Gastroesophageal sphincter (tissue), 4 donors: ENCODE data around the gene ADAM12. TPM values are rescaled to one million over a fixed set of nuclear protein-coding genes. Genes with fewer than 3 reads are reported as not detected.
A peak's percentile ranks its signal among the peaks of the same experiment; 100 is the strongest.
"Not testable (repeated sequence)": the region's sequence is repeated elsewhere in the genome, so short reads cannot be mapped to it uniquely, and the experiment has no call there.

ENCODE experiments used
- ATAC-seq: fragments of 150-250 bp; one replicate; pipeline ENCODE4 v1.9.1; 2016; ENCODE audit warnings: mild to moderate bottlenecking, moderate library complexity
- H3K27ac ChIP-seq, 4 donors: fragments of 200-600 bp; sonication (generic) in 3 of 4; 1 replicate in 3 of 4; 2 replicates in 1 of 4; pipeline ENCODE4 v1.5.1; 2016 to 2019
- H3K27me3 ChIP-seq: fragments of 200-600 bp; sonication (generic); one replicate; pipeline ENCODE4 v1.5.1; 2019
- H3K36me3 ChIP-seq, 2 donors: fragments of 200-600 bp; sonication (generic); one replicate each; pipeline ENCODE4 v1.5.1; 2019; ENCODE audit warnings: control low read depth in 1 of 2
- H3K4me1 ChIP-seq, 3 donors: fragments of 200-600 bp; sonication (generic); 1 replicate in 2 of 3; 2 replicates in 1 of 3; pipeline ENCODE4 v1.5.1; 2016 to 2019; ENCODE audit warnings: control low read depth in 2 of 3
- H3K4me3 ChIP-seq, 2 donors: fragments of 200-600 bp; sonication (generic); one replicate each; pipeline ENCODE4 v1.5.1; 2019; ENCODE audit warnings: mild to moderate bottlenecking in 1 of 2, moderate library complexity in 1 of 2
- H3K9me3 ChIP-seq, 3 donors: fragments of 200-600 bp; sonication (generic); one replicate each; pipeline ENCODE4 v1.5.1; 2017 to 2019; ENCODE audit warnings: control low read depth in 2 of 3
- EP300 ChIP-seq: sonication (generic); formaldehyde crosslinking; IDR thresholded peaks from one replicate; pipeline ENCODE4 v1.6.1; 2017; ENCODE audit warnings: antibody characterized with exemption, mild to moderate bottlenecking
- POLR2A ChIP-seq, 2 donors: fragments of 450-650 bp; IDR thresholded peaks; one replicate each; pipeline ENCODE4 v1.6.1; 2017; ENCODE audit warnings: antibody characterized with exemption in 2 of 2, mild to moderate bottlenecking in 2 of 2, moderate library complexity in 1 of 2
- POLR2AphosphoS5 ChIP-seq: sonication (generic); formaldehyde crosslinking; IDR thresholded peaks from one replicate; pipeline ENCODE4 v1.6.1; 2017; ENCODE audit warnings: antibody characterized with exemption
- WGBS, 2 donors: methylation state at CpG; one replicate each; pipeline ENCODE4 v1.1.5; 2018; ENCODE audit warnings: low coverage in 1 of 2; 5-methylcytosine and 5-hydroxymethylcytosine counted together
- total RNA-seq, 4 donors: library from RNA; depleted of rRNA; stranded (reverse); fragments of >200 nt; gene quantifications; one replicate each; pipeline ENCODE4 v1.1.0, GENCODE V29; 2016
- TF ChIP-seq, protein P1 (sequence below), 4 experiments: fragments of 200-600 bp in 2 of 4; fragments of 450-650 bp in 2 of 4; sonication (generic) in 1 of 4; IDR thresholded peaks; one replicate each; pipeline ENCODE4 v1.5.1; 2017 to 2019; ENCODE audit warnings: antibody characterized with exemption in 4 of 4, mild to moderate bottlenecking in 2 of 4, moderate library complexity in 2 of 4

ADAM12 gene
- total RNA-seq, 4 donors from 2014 or later = 0.27 to 1.2 (median 0.89) TPM

DNA sequence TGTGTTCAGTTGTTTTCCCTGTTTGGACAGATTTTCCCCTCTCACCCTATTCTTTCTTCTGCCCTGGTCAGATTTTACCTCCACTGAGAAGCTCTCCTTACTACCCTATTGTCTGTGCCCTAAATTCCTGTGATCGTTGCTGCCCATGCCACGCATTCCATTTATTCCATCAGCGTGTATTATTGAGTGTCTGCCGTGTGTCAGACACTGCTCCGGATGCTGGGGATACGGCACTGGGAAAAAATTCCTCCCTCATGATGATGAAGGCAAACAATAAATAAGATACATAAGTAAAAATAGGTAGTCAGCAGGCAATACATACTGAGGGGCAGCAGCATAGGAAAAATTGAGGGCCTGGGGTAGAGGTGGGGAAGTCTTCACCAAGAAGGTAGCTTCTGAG, 405.1 kb downstream of the ADAM12 start:
- no peak for ATAC-seq
- 92% methylated on average over 3 of the region's 6 CpGs; no CpG with 5 or more reads in 1 of the 2 donors for WGBS, 2 donors

DNA sequence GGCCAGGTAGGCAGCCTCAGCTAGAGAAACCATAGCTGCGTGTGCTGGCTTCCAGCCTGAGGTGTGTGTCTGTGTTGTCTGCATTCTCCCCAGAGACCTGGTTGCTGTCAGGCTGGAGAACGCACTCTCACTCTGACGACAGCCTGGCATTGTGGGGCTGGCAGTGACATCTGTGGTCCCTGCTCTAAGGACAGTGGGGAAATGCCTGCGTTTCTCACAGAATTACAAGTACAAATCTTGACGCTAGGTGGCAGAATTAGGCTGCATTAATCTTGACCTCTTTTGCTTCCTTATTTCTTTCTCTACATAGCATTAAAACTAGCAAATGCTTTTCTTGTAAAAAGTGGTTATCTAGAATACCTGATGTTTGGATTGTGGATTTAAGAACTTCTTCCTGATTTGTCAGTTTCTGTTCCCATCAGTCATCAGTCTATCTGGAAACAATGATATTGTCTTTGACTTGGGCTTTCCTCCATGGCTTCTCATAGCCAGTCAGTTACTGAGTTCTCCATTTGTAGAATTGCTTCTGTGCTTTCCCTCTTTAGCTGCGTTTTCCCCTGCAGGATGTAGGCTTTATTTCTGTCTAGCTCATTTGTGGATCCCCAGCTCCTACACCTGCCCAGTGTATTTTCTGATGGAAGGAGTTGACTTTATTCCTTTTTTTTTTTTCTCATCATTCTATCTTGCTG, 405.9 kb downstream of the ADAM12 start:
- 2 to 3% methylated on average over 3 to 4 of the region's 6 CpGs for WGBS, 2 donors
- Histone ChIP-seq H3K27ac (no peak overlapping the region), H3K27me3 (peaks cover 6% of the 10 kb centered on the region), H3K4me1 (no peaks in the 10 kb centered on the region), H3K36me3 (no peaks in the 10 kb centered on the region), H3K4me3 (no peak overlapping the region), H3K9me3 (no peaks in the 10 kb centered on the region)
- no peak for TF ChIP-seq POLR2AphosphoS5
- TF ChIP-seq, protein P1, sequence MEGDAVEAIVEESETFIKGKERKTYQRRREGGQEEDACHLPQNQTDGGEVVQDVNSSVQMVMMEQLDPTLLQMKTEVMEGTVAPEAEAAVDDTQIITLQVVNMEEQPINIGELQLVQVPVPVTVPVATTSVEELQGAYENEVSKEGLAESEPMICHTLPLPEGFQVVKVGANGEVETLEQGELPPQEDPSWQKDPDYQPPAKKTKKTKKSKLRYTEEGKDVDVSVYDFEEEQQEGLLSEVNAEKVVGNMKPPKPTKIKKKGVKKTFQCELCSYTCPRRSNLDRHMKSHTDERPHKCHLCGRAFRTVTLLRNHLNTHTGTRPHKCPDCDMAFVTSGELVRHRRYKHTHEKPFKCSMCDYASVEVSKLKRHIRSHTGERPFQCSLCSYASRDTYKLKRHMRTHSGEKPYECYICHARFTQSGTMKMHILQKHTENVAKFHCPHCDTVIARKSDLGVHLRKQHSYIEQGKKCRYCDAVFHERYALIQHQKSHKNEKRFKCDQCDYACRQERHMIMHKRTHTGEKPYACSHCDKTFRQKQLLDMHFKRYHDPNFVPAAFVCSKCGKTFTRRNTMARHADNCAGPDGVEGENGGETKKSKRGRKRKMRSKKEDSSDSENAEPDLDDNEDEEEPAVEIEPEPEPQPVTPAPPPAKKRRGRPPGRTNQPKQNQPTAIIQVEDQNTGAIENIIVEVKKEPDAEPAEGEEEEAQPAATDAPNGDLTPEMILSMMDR (IDR thresholded peaks at IDR 0.05) = peak; percentile 15 to 65 (median 59)
- TF ChIP-seq EP300 = no peak
- TF ChIP-seq POLR2A (IDR thresholded peaks at IDR 0.05) = no peak
- peak; percentile 48 for ATAC-seq

More for the DNA sequence above, 405.1 kb downstream of the ADAM12 start:
- peaks cover 3% of the 10 kb centered on the region for H3K27me3 ChIP-seq
- TF ChIP-seq, protein P1 (IDR thresholded peaks at IDR 0.05) = no peak
- no peaks in the 10 kb centered on the region for H3K4me1 ChIP-seq
- no peak overlapping the region for H3K4me3 ChIP-seq
- no peaks in the 10 kb centered on the region for H3K9me3 ChIP-seq
- H3K36me3 ChIP-seq = no peaks in the 10 kb centered on the region
- no peak overlapping the region for H3K27ac ChIP-seq

DNA sequence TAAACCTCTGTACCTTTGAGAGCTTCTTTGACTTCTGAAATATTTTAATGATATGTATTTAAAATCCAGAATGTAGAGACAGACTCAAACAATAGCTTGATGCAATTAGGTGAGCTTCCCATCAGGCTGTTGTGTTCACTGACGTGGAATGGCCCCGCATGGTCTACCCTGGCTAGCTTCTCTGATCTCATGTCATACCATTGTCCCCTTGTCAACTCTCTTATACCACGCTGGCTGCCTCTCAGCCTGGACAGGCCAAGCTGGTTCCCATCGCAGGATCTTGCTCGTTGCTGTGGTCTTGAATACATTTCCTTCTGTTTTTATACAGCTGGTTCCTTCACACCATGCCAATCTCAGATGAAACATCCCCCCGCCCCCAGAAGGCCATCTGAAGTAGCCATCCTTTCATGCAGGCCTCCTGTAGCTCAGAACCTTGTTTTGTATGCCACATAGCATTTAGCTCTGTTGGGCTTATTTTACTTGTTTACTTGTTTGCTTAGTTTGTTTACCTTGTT, 407.7 kb downstream of the ADAM12 start:
- ATAC-seq = no peak
- TF ChIP-seq EP300 = no peak
- no peak for TF ChIP-seq POLR2AphosphoS5
- TF ChIP-seq POLR2A (IDR thresholded peaks at IDR 0.05) = no peak
- TF ChIP-seq, protein P1 (IDR thresholded peaks at IDR 0.05) = no peak
- Histone ChIP-seq H3K4me3 (no peak overlapping the region), H3K4me1 (no peaks in the 10 kb centered on the region), H3K27me3 (peaks cover 6% of the 10 kb centered on the region), H3K36me3 (no peaks in the 10 kb centered on the region), H3K27ac (no peak overlapping the region), H3K9me3 (no peaks in the 10 kb centered on the region)
- 81 to 89% methylated on average over 4 to 5 of the region's 6 CpGs for WGBS, 2 donors

DNA sequence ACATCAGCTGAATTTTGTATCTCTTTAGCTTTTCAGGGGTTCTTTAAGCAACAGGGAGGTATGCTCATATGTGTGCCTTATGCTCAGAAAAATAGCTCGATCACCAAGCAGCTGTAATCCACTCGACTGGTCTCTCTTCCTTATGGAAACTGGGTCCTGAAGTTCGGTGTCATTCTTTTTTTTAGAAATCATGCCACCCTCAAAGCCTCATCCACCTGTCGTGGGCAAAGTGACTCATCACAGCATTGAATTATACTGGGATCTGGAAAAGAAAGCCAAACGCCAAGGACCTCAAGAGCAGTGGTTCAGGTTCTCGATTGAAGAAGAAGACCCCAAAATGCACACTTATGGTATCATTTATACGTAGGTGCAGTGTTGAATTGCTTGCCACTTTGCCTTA, 408.3 kb downstream of the ADAM12 start:
- WGBS, 2 donors = 82 to 100% methylated on average over 1 to 7 of the region's 7 CpGs
- Histone ChIP-seq H3K4me1 (no peaks in the 10 kb centered on the region), H3K27me3 (peaks cover 6% of the 10 kb centered on the region), H3K36me3 (no peaks in the 10 kb centered on the region), H3K4me3 (no peak overlapping the region), H3K9me3 (no peaks in the 10 kb centered on the region), H3K27ac (no peak overlapping the region)
- TF ChIP-seq, protein P1 (IDR thresholded peaks at IDR 0.05) = no peak
- TF ChIP-seq POLR2AphosphoS5 = no peak
- no peak for TF ChIP-seq POLR2A (IDR thresholded peaks at IDR 0.05)
- no peak for TF ChIP-seq EP300
- no peak for ATAC-seq

DNA sequence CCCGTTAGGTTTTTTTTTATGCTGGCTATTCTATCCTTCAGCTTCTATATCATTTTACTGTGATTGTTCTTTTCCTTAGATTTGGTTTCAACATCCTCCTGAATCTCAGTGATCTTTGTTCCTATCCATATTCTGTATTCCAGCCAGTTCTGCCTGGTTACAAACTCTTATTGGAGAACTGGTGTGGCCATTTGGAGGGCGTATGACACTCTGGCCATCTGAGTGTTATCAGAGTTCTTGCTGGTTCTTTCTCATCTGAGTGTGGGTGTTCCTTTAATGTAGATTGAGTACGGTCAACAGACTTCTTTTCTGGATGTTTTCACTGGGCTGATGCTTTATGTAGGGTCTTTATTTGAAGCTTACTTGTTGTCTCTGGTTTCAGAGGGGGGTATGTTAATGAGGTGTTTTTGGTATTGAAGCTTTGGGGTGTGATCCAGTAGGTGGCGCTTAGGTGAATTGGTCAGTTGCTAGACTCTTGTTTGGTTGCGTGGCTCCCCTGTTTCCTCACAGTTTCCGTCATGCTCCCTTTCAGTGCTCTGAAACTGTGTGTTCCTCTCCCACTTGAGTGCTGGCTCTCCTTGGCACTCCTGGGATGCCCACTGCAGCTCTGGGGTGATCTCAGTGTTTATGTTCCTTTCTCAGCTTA, 411.2 kb downstream of the ADAM12 start:
- H3K4me3 ChIP-seq = no peak overlapping the region
- H3K27ac ChIP-seq = no peak overlapping the region
- H3K27me3 ChIP-seq = peaks cover 6% of the 10 kb centered on the region
- 78 to 81% methylated on average over 3 of the region's 6 CpGs for WGBS, 2 donors
- H3K36me3 ChIP-seq = no peaks in the 10 kb centered on the region
- TF ChIP-seq POLR2A (IDR thresholded peaks at IDR 0.05) (no peak), EP300 (no peak), POLR2AphosphoS5 (no peak)
- TF ChIP-seq, protein P1 (IDR thresholded peaks at IDR 0.05) = no peak
- no peak for ATAC-seq
- H3K9me3 ChIP-seq = no peaks in the 10 kb centered on the region
- H3K4me1 ChIP-seq = no peaks in the 10 kb centered on the region

DNA sequence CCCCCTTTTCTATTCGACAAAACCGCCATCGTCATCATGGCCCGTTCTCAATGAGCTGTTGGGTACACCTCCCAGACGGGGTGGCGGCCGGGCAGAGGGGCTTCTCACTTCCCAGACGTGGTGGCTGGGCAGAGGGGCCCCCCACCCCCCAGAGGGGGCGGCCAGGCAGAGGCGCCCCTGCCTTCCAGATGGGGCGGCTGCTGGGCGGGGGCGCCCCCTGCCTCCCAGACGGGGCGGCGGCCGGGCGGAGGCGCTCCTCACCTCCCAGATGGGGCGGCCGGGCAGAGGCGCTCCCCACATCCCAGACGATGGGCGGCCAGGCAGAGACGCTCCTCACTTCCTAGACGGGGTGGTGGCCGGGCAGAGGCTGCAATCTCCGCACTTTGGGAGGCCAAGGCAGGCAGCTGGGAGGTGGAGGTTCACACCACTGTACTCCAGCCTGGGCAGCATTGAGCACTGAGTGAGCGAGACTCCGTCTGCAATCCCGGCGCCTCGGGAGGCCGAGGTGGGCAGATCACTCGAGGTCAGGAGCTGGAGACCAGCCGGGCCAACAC, 418.1 kb downstream of the ADAM12 start:
- not testable (repeated sequence) for H3K27me3 ChIP-seq, H3K4me1 ChIP-seq, H3K9me3 ChIP-seq, H3K36me3 ChIP-seq, H3K27ac ChIP-seq, H3K4me3 ChIP-seq, ATAC-seq
- WGBS, 2 donors = 100% methylated on average over 1 of the region's 36 CpGs; no CpG with 5 or more reads in 1 of the 2 donors
